ENCODE measurements around the gene ARAP3. TPM values are rescaled to one million over a fixed set of nuclear protein-coding genes. Genes with fewer than 3 reads are reported as not detected.

Gene ARAP3
- total and polyA plus RNA-seq, 9 of the 15 experiments (the other 6 are each of a cell fraction or from before 2014, with no cell fraction given): 0.83 to 25.7 (median 6.4) TPM

DNA sequence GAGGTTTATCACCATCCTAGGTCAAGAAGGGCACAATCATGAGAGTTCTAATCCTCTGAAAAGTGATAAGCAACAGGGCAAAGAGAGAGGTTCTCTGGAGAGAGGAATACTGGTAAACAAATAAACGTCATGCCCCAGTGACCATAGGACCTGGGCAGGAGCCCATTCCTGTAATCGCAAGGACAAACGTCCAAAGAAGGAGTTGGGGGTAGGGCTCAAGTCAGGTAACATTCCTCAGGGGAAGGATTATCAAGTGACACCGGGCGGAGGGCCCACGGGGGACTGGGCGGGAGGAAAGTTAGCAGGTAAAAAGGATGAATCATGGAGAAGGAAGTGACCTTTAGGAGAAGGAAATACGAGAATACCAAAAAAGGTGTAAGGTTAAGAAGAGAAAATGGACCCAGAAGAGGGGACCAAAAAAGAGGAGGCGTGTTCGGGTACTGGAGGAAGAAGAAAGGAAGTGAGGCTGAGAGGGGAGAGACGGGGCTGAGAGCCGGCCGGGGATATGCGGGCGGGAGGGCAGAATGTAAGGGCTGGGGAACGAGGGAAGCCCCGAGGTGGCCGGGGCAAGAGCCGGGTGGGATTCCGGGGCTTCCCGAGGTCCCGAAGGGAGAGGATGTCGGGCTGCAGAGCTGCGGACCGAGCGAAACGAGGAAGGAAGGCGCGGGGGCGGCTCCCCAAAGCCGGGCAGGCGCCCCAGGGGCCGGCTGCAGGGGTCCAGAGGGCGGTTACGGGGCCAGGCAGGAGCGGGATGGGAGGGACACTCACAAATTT lies 63.8 kb downstream of the ARAP3 start (continued):
- TF ChIP-seq, protein P1, sequence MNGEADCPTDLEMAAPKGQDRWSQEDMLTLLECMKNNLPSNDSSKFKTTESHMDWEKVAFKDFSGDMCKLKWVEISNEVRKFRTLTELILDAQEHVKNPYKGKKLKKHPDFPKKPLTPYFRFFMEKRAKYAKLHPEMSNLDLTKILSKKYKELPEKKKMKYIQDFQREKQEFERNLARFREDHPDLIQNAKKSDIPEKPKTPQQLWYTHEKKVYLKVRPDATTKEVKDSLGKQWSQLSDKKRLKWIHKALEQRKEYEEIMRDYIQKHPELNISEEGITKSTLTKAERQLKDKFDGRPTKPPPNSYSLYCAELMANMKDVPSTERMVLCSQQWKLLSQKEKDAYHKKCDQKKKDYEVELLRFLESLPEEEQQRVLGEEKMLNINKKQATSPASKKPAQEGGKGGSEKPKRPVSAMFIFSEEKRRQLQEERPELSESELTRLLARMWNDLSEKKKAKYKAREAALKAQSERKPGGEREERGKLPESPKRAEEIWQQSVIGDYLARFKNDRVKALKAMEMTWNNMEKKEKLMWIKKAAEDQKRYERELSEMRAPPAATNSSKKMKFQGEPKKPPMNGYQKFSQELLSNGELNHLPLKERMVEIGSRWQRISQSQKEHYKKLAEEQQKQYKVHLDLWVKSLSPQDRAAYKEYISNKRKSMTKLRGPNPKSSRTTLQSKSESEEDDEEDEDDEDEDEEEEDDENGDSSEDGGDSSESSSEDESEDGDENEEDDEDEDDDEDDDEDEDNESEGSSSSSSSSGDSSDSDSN (IDR thresholded peaks at IDR 0.05; ENCODE audit: borderline replicate concordance in 1 of 2, low read depth in 2 of 2, low read length in 2 of 2): peak; percentile 86 to 94; a peak in 2 of 4 replicates
- TF ChIP-seq FOXJ2 (tag; IDR thresholded peaks at IDR 0.05) (no peak), SPI1 (IDR thresholded peaks at IDR 0.05; ENCODE audit: borderline replicate concordance, low read depth, low read length) (peak; percentile 63; the same call in 1 of the 2 replicates), BRD9 (IDR thresholded peaks at IDR 0.05; ENCODE audit: low read depth, partially characterized antibody) (peak; percentile 74), ZNF766 (CRISPR knock-in tag; conservative IDR thresholded peaks at IDR 0.05) (peak; percentile 96), CBX3 (IDR thresholded peaks at IDR 0.05; ENCODE audit: borderline replicate concordance in 1 of 2, low read length in 2 of 2) (0 out of 3 replicates have a peak, but pooled peaks of 1 of the 2 experiments have one; percentile 45), ZFX (CRISPR knock-in tag; IDR thresholded peaks at IDR 0.05) (peak; percentile 60), BCOR (IDR thresholded peaks at IDR 0.05) (peak; percentile 37; the same call in 1 of the 2 replicates), FOSL1 (tag; conservative IDR thresholded peaks at IDR 0.05) (peak; percentile 15; the same call in 1 of the 2 replicates), SUPT5H (IDR thresholded peaks at IDR 0.05) (peak; percentile 57), SMAD3 (CRISPR knock-in tag; conservative IDR thresholded peaks at IDR 0.05) (no peak), PHF20 (IDR thresholded peaks at IDR 0.05; ENCODE audit: partially characterized antibody) (no peak), ZNF785 (CRISPR knock-in tag; IDR thresholded peaks at IDR 0.05) (no peak)
- TF ChIP-seq, protein P2, sequence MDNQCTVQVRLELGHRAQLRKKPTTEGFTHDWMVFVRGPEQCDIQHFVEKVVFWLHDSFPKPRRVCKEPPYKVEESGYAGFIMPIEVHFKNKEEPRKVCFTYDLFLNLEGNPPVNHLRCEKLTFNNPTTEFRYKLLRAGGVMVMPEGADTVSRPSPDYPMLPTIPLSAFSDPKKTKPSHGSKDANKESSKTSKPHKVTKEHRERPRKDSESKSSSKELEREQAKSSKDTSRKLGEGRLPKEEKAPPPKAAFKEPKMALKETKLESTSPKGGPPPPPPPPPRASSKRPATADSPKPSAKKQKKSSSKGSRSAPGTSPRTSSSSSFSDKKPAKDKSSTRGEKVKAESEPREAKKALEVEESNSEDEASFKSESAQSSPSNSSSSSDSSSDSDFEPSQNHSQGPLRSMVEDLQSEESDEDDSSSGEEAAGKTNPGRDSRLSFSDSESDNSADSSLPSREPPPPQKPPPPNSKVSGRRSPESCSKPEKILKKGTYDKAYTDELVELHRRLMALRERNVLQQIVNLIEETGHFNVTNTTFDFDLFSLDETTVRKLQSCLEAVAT (IDR thresholded peaks at IDR 0.05): peak; percentile 68 to 82; a peak in 1 of 4 replicates
- TF ChIP-seq, protein P3, sequence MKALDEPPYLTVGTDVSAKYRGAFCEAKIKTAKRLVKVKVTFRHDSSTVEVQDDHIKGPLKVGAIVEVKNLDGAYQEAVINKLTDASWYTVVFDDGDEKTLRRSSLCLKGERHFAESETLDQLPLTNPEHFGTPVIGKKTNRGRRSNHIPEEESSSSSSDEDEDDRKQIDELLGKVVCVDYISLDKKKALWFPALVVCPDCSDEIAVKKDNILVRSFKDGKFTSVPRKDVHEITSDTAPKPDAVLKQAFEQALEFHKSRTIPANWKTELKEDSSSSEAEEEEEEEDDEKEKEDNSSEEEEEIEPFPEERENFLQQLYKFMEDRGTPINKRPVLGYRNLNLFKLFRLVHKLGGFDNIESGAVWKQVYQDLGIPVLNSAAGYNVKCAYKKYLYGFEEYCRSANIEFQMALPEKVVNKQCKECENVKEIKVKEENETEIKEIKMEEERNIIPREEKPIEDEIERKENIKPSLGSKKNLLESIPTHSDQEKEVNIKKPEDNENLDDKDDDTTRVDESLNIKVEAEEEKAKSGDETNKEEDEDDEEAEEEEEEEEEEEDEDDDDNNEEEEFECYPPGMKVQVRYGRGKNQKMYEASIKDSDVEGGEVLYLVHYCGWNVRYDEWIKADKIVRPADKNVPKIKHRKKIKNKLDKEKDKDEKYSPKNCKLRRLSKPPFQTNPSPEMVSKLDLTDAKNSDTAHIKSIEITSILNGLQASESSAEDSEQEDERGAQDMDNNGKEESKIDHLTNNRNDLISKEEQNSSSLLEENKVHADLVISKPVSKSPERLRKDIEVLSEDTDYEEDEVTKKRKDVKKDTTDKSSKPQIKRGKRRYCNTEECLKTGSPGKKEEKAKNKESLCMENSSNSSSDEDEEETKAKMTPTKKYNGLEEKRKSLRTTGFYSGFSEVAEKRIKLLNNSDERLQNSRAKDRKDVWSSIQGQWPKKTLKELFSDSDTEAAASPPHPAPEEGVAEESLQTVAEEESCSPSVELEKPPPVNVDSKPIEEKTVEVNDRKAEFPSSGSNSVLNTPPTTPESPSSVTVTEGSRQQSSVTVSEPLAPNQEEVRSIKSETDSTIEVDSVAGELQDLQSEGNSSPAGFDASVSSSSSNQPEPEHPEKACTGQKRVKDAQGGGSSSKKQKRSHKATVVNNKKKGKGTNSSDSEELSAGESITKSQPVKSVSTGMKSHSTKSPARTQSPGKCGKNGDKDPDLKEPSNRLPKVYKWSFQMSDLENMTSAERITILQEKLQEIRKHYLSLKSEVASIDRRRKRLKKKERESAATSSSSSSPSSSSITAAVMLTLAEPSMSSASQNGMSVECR (CRISPR knock-in tag; IDR thresholded peaks at IDR 0.05): 0 out of 2 replicates have a peak, but pooled peaks have one; percentile 24
- TF ChIP-seq, protein P4, sequence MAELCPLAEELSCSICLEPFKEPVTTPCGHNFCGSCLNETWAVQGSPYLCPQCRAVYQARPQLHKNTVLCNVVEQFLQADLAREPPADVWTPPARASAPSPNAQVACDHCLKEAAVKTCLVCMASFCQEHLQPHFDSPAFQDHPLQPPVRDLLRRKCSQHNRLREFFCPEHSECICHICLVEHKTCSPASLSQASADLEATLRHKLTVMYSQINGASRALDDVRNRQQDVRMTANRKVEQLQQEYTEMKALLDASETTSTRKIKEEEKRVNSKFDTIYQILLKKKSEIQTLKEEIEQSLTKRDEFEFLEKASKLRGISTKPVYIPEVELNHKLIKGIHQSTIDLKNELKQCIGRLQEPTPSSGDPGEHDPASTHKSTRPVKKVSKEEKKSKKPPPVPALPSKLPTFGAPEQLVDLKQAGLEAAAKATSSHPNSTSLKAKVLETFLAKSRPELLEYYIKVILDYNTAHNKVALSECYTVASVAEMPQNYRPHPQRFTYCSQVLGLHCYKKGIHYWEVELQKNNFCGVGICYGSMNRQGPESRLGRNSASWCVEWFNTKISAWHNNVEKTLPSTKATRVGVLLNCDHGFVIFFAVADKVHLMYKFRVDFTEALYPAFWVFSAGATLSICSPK (IDR thresholded peaks at IDR 0.05; ENCODE audit: borderline replicate concordance): 0 out of 2 replicates have a peak, but pooled peaks have one; percentile 68

Data from K562 (cell line).